BLaER1 (cell line): ENCODE results near the gene BPTF.
"Not testable (repeated sequence)": the region's sequence is repeated elsewhere in the genome, so short reads cannot be mapped to it uniquely, and the experiment has no call there.

Experiments used
- H3K27ac ChIP-seq: shearing (Covaris generic); formaldehyde crosslinking; 2 replicates; pipeline ENCODE4 v1.8.1; 2022
- H3K27me3 ChIP-seq: shearing (Covaris generic); formaldehyde crosslinking; 2 replicates; pipeline ENCODE4 v1.8.1; 2022
- H3K36me3 ChIP-seq: shearing (Covaris generic); formaldehyde crosslinking; 2 replicates; pipeline ENCODE4 v1.8.1; 2022
- H3K4me1 ChIP-seq: shearing (Covaris generic); formaldehyde crosslinking; 2 replicates; pipeline ENCODE4 v1.8.1; 2022
- H3K4me2 ChIP-seq: shearing (Covaris generic); formaldehyde crosslinking; 2 replicates; pipeline ENCODE4 v1.8.1; 2022
- H3K4me3 ChIP-seq: shearing (Covaris generic); formaldehyde crosslinking; 2 replicates; pipeline ENCODE4 v1.8.1; 2022
- H3K9ac ChIP-seq: shearing (Covaris generic); formaldehyde crosslinking; 2 replicates; pipeline ENCODE4 v1.8.1; 2022
- H3K9me3 ChIP-seq: shearing (Covaris generic); formaldehyde crosslinking; 2 replicates; pipeline ENCODE4 v1.8.1; 2022
- H4K20me1 ChIP-seq: shearing (Covaris generic); formaldehyde crosslinking; 2 replicates; pipeline ENCODE4 v1.8.1; 2022
- Cebpa-rat ChIP-seq: shearing (Covaris generic); IDR thresholded peaks from 2 replicates; pipeline ENCODE4 v1.8.1; 2022

Gene BPTF

DNA sequence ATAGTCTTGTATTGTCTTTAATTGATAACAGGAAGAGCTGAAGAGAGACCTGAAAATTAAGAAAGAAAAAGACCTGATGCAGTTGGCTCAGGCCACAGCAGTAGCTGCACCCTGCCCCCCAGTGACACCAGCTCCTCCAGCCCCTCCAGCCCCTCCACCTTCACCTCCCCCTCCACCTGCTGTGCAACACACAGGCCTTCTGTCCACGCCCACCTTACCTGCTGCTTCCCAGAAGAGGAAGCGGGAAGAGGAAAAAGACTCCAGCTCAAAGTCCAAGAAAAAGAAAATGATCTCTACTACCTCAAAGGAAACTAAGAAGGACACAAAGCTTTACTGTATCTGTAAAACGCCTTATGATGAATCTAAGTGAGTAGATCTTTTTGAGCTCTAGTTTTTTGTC lies 134.2 kb downstream of the BPTF start:
- H3K36me3 ChIP-seq: peaks cover 80% of the 10 kb centered on the region

DNA sequence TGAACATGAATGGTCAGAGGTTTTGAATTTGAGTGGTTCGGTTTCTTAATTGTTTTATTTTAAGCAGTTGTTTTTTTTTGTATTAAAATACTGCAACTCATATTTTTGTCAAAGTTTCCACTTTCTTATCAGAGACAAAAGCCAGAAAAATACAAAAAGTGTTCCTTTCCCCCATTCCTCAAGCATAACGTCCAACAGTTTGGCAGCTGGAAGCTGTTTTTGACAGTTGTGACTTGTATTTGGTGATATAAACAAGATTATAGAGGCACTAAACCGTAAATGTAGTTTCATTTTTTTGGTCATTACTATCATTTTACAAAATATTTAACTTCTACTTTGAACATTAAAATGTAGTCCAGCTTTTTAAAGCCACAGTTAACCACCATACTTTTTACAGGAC lies 135.0 kb downstream of the BPTF start:
- H3K27ac ChIP-seq, H3K9ac ChIP-seq, H3K4me3 ChIP-seq, H3K4me2 ChIP-seq, H3K27me3 ChIP-seq, H3K4me1 ChIP-seq, H3K9me3 ChIP-seq, H4K20me1 ChIP-seq: not testable (repeated sequence)
- H3K36me3 ChIP-seq: peaks cover 80% of the 10 kb centered on the region

More for the DNA sequence above, 134.2 kb downstream of the BPTF start:
- no peaks in the 10 kb centered on the region for H3K4me1 ChIP-seq
- no peak overlapping the region for H3K4me3 ChIP-seq
- no peak overlapping the region for H3K27ac ChIP-seq
- no peak for TF ChIP-seq Cebpa-rat
- H3K9me3 ChIP-seq: no peaks in the 10 kb centered on the region
- H3K9ac ChIP-seq: no peak overlapping the region
- no peaks in the 10 kb centered on the region for H3K27me3 ChIP-seq
- 0 out of 2 replicates have a peak, but pooled peaks cover 5% of the 10 kb centered on the region for H4K20me1 ChIP-seq
- H3K4me2 ChIP-seq: no peak overlapping the region

DNA sequence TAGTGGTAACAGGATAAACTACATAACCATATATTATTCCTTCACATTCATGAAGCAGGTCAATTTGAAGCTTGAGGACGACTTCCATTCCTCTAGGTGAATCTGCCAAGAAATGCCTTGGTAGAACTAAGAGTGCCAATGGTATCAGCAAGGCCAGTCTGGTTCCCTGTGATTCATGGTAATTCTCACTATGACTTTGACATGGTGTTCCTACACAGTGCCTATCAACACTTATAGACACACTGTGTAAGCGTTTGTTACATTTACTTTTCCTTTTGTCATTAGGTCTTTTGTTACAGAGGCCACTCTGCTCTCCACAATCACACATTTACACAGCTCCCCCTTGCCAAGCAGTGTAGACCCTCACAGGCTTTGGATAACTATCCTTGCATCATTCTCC lies 136.9 kb downstream of the BPTF start:
- not testable (repeated sequence) for H3K9ac ChIP-seq, H3K27ac ChIP-seq, H3K4me3 ChIP-seq, H3K4me1 ChIP-seq, H4K20me1 ChIP-seq, H3K4me2 ChIP-seq, H3K9me3 ChIP-seq, H3K27me3 ChIP-seq
- H3K36me3 ChIP-seq: peaks cover 84% of the 10 kb centered on the region

DNA sequence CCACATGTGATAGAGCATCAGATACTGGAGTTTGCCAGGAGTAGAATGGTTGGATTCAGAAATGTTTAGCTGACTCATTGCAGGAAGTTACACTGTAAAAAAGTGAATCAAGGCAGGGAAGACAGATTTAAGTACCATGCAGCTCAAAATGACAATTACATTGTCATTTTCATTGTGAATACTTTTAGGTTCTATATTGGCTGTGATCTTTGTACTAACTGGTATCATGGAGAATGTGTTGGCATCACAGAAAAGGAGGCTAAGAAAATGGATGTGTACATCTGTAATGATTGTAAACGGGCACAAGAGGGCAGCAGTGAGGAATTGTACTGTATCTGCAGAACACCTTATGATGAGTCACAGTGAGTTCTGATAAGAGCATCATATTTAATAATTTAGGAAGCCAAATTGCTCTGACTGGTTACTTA lies 137.9 kb downstream of the BPTF start:
- not testable (repeated sequence) for H3K4me2 ChIP-seq, H3K27ac ChIP-seq
- peaks cover 85% of the 10 kb centered on the region for H3K36me3 ChIP-seq

DNA sequence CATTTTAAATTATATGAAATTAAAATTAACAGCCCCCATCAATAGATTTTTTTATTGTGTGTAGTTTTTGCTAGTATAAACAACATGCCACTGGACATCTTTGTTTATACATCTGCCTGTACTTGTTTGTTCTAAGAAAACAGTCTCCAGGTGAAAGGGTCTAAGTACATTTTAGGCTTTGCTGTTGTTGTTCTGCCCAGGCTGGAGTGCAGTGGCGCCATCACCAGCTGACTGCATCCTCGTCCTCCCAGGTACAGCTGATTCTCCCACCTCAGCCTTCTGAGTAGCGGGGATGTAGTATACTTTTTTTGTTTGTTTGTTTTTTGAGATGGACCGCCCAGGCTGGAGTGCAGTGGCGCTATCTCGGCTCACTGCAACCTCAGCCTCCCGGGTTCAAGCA lies 145.5 kb downstream of the BPTF start:
- Histone ChIP-seq H3K27me3 (no peaks in the 10 kb centered on the region), H3K9me3 (no peaks in the 10 kb centered on the region), H3K4me3 (no peak overlapping the region), H3K4me1 (no peaks in the 10 kb centered on the region), H3K27ac (no peak overlapping the region), H3K4me2 (no peak overlapping the region), H3K9ac (no peak overlapping the region), H4K20me1 (0 out of 2 replicates have a peak, but pooled peaks cover 6% of the 10 kb centered on the region), H3K36me3 (peaks cover 91% of the 10 kb centered on the region)
- no peak for TF ChIP-seq Cebpa-rat

More for the DNA sequence above, 137.9 kb downstream of the BPTF start:
- H3K9ac ChIP-seq, H4K20me1 ChIP-seq, H3K4me3 ChIP-seq, H3K27me3 ChIP-seq, H3K4me1 ChIP-seq, H3K9me3 ChIP-seq: not testable (repeated sequence)

DNA sequence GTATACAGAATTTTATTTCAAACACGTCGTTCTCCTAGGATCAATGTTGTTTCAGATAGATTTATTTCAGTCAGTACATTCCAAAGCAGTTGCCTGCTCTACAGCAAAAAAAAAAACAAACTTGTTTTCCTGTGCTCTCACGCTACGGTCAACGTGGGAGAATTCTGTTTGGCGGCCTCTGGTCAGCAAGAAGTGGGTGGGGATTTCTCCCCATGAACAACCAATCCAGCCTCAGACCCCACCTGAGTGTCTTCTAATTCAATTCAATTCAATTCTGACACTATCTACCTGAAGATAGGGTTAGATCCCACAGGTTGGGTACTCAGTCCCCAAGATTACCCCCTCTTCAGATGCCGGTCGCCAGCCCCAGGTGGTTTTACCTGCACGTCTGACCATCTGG lies 148.9 kb downstream of the BPTF start:
- Histone ChIP-seq H3K4me2 (no peak overlapping the region), H3K9ac (no peak overlapping the region), H3K9me3 (no peaks in the 10 kb centered on the region), H3K27ac (no peak overlapping the region), H3K4me1 (no peaks in the 10 kb centered on the region), H4K20me1 (0 out of 2 replicates have a peak, but pooled peaks cover 6% of the 10 kb centered on the region), H3K4me3 (no peak overlapping the region), H3K27me3 (no peaks in the 10 kb centered on the region), H3K36me3 (peaks cover 91% of the 10 kb centered on the region)
- no peak for TF ChIP-seq Cebpa-rat

DNA sequence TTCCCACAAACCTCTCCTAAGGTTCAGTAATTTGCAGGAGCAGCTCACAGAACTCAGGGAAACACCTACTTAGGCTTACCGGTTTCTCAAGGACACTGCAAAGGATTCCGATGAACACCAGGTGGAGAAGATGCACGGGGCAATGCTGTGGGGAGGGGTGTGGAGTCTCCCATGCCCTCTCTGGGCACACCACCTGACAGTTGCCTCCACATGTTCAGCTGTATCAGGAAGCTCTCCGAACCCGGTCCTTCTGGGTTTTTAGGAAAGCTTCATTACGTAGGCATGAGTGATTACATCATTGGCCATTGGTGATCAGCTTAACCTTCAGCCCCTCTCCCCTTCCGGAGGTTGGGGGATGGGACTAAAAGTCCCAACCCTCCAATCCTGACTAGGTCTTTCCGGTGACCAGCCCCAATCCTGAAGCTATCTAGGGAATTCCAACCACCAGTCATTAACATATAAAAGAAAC lies 149.3 kb downstream of the BPTF start:
- Histone ChIP-seq H3K4me3 (no peak overlapping the region), H3K27ac (no peak overlapping the region), H3K4me2 (no peak overlapping the region), H3K9me3 (no peaks in the 10 kb centered on the region), H4K20me1 (0 out of 2 replicates have a peak, but pooled peaks cover 6% of the 10 kb centered on the region), H3K9ac (no peak overlapping the region), H3K36me3 (peaks cover 91% of the 10 kb centered on the region), H3K4me1 (no peaks in the 10 kb centered on the region), H3K27me3 (no peaks in the 10 kb centered on the region)
- TF ChIP-seq Cebpa-rat: no peak

DNA sequence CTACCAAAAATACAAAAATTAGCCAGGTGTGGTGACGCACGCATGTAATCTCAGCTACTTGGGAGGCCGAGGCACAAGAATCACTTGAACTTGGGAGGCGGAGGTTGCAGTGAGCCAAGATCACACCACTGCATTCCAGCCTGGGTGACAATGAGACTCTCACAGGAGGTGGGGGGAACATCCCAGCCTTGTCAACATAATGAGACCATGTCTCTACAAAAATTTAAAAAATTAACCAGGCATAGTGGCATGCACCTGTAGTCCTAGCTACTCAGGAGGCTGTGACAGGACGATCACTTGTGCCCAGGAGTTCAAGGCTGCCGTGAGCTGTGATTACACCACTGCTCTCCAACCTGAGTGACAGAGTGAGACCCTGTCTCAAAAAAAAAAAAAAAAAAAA lies 151.0 kb downstream of the BPTF start:
- H3K36me3 ChIP-seq: peaks cover 93% of the 10 kb centered on the region
- H4K20me1 ChIP-seq, H3K9me3 ChIP-seq, H3K27ac ChIP-seq, H3K4me1 ChIP-seq, H3K4me3 ChIP-seq, H3K4me2 ChIP-seq, H3K27me3 ChIP-seq, H3K9ac ChIP-seq: not testable (repeated sequence)

DNA sequence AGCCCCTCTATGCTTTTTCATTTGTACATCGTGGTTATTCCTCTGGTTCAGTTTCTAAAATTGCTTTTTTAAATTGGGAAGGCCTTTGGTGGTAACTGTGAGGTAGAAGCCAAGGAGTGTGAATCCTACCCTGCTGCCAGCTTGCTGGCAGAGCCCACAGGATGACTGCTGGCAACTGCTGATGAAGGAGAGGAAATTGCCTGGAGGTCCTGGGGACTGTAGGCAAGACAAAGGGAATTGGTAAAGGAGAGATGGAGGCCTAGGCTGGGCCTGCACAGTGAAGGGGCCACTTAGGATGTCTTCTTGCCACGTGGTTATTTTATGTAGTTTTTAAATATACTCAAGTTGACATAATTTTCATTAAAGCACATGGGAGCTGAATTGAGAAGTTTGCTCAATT lies 155.2 kb downstream of the BPTF start:
- no peaks in the 10 kb centered on the region for H3K27me3 ChIP-seq
- H3K4me1 ChIP-seq: no peaks in the 10 kb centered on the region
- H3K27ac ChIP-seq: no peak overlapping the region
- H3K4me3 ChIP-seq: no peak overlapping the region
- no peak overlapping the region for H3K4me2 ChIP-seq
- no peaks in the 10 kb centered on the region for H3K9me3 ChIP-seq
- H3K9ac ChIP-seq: no peak overlapping the region
- H3K36me3 ChIP-seq: peaks cover 72% of the 10 kb centered on the region
- no peaks in the 10 kb centered on the region for H4K20me1 ChIP-seq
- TF ChIP-seq Cebpa-rat: no peak

DNA sequence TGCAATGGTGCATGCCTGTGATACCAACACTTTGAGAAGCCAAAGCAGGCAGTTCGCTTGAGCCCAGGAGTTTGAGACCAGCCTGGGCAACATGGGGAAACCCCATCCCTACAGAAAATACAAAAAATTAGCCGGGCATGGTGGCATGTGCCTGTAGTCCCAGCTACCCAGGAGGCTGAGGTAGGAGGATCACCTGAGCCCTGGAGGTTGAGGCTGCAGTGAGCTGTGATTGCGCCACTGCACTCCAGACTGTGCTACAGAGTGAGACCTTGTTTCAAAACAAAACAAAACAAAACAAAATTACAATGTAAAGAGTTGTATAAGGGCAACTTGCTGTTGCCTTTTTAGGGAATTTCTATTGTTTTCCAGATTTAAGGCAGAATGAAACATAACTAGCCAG lies 155.6 kb downstream of the BPTF start:
- not testable (repeated sequence) for H3K9ac ChIP-seq, H3K27me3 ChIP-seq, H3K4me3 ChIP-seq, H3K4me1 ChIP-seq, H3K9me3 ChIP-seq, H3K4me2 ChIP-seq, H3K27ac ChIP-seq, H4K20me1 ChIP-seq
- peaks cover 67% of the 10 kb centered on the region for H3K36me3 ChIP-seq

DNA sequence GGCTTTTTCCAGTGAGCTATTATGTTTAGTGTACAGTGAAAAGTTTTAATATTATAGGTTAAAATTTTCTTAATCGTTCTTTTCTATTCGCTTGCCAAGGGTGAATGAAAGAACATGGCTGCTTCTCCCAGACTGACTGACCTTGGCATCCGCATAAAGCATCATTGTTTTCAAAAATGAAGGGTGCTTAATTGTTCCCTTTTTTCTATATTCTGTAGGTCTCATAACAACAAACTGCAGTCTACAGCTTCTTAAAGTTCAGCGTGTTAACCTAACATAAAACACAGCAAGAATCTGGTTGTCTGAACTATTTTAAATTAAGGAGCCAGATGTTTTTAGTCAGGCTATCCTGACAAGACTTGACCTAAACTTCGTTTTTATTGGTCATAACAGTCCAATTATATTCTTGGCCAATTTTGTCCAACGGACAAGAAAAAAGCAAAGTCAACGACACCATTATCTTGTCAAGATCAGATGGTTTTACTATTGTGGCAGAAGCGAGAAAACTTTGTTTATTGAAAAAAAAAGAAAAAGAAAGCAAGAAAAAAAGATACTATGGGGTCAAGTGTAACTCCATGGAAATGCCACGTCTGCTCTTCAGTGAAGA lies 156.8 kb downstream of the BPTF start:
- H3K4me2 ChIP-seq: no peak overlapping the region
- no peaks in the 10 kb centered on the region for H4K20me1 ChIP-seq
- no peaks in the 10 kb centered on the region for H3K27me3 ChIP-seq
- no peak overlapping the region for H3K9ac ChIP-seq
- no peaks in the 10 kb centered on the region for H3K4me1 ChIP-seq
- H3K4me3 ChIP-seq: no peak overlapping the region
- TF ChIP-seq Cebpa-rat: no peak
- peaks cover 55% of the 10 kb centered on the region for H3K36me3 ChIP-seq
- no peaks in the 10 kb centered on the region for H3K9me3 ChIP-seq
- H3K27ac ChIP-seq: no peak overlapping the region
